HEK293T (cell line): ENCODE measurements around the gene ZDHHC15.
A peak's percentile ranks its signal among the peaks of the same experiment; 100 is the strongest.
"Not testable (repeated sequence)": the region's sequence is repeated elsewhere in the genome, so short reads cannot be mapped to it uniquely, and the experiment has no call there.

ENCODE experiments used
- CTCF ChIA-PET: fragments of 350-600 bp; formaldehyde crosslinking; extraction: SDS; loops from one replicate; lab custom pipeline; 2021; ENCODE audit warnings: antibody characterized with exemption, inconsistent platforms; lab: Yijun Ruan, JAX
- POLR2A ChIA-PET: fragments of 350-600 bp; formaldehyde crosslinking; extraction: SDS; loops from one replicate; lab custom pipeline; 2020; ENCODE audit warnings: antibody characterized with exemption, inconsistent platforms; lab: Yijun Ruan, JAX
- DNase-seq: peaks from one replicate; pipeline ENCODE4 v3.0.0; 2012; ENCODE audit warnings: mixed read lengths; ENCODE audit errors: extremely low spot score
- ARNT ChIP-seq: fragments of 450-650 bp; IDR thresholded peaks from 2 replicates; pipeline ENCODE4 v1.6.1; 2017; ENCODE audit warnings: mild to moderate bottlenecking
- BHLHE40 ChIP-seq: fragments of 450-650 bp; IDR thresholded peaks from 2 replicates; pipeline ENCODE4 v1.6.1; 2016; ENCODE audit warnings: mild to moderate bottlenecking, moderate library complexity, borderline replicate concordance
- CTBP1 ChIP-seq: fragments of 450-650 bp; IDR thresholded peaks from 2 replicates; pipeline ENCODE4 v1.6.1; 2016; ENCODE audit warnings: borderline replicate concordance
- ELF4 ChIP-seq: fragments of 450-650 bp; IDR thresholded peaks from 2 replicates; pipeline ENCODE4 v1.6.1; 2017; ENCODE audit warnings: antibody characterized with exemption
- FOXA1 ChIP-seq: fragments of 450-650 bp; IDR thresholded peaks from 2 replicates; pipeline ENCODE4 v1.6.1; 2016; ENCODE audit warnings: mild to moderate bottlenecking
- FOXK2 ChIP-seq: fragments of 450-650 bp; IDR thresholded peaks from 2 replicates; pipeline ENCODE4 v1.6.1; 2016; ENCODE audit warnings: mild to moderate bottlenecking
- FOXM1 ChIP-seq: fragments of 450-650 bp; IDR thresholded peaks from 2 replicates; pipeline ENCODE4 v1.6.1; 2017; ENCODE audit warnings: mild to moderate bottlenecking, borderline replicate concordance
- HDGF ChIP-seq: fragments of 450-650 bp; IDR thresholded peaks from 2 replicates; pipeline ENCODE4 v1.6.1; 2017; ENCODE audit warnings: antibody characterized with exemption, borderline replicate concordance
- L3MBTL2 ChIP-seq: fragments of 450-650 bp; conservative IDR thresholded peaks from 2 replicates; pipeline ENCODE4 v1.6.1; 2016; ENCODE audit warnings: mild to moderate bottlenecking
- LEF1 ChIP-seq: fragments of 450-650 bp; IDR thresholded peaks from 2 replicates; pipeline ENCODE4 v1.6.1; 2017; ENCODE audit warnings: mild to moderate bottlenecking, borderline replicate concordance
- NFRKB ChIP-seq: fragments of 450-650 bp; IDR thresholded peaks from 2 replicates; pipeline ENCODE4 v1.6.1; 2016; ENCODE audit warnings: mild to moderate bottlenecking, moderate library complexity
- PKNOX1 ChIP-seq: fragments of 450-650 bp; IDR thresholded peaks from 2 replicates; pipeline ENCODE4 v1.6.1; 2016
- SP1 ChIP-seq: fragments of 450-650 bp; IDR thresholded peaks from 2 replicates; pipeline ENCODE4 v1.6.1; 2017
- SUZ12 ChIP-seq: fragments of 450-650 bp; IDR thresholded peaks from 2 replicates; pipeline ENCODE4 v1.6.1; 2016; ENCODE audit warnings: mild to moderate bottlenecking
- TARDBP ChIP-seq: fragments of 450-650 bp; IDR thresholded peaks from 2 replicates; pipeline ENCODE4 v1.6.1; 2016
- ZNF384 ChIP-seq: fragments of 450-650 bp; IDR thresholded peaks from 2 replicates; pipeline ENCODE4 v1.6.1; 2016

ZDHHC15 gene

GRCh38 chrX:75522565-75523431 is at the start of gene ZDHHC15:
Gene ZDHHC15, minus strand, starts transcription at chrX:75523037. Its CDS starts 13 bp downstream, at chrX:75523024.
- ChIA-PET CTCF (no interaction called here), POLR2A (no interaction called here)
- DNase-seq: peak; percentile 10
- TF ChIP-seq L3MBTL2 (no peak), FOXK2 (no peak), SP1 (no peak)

- POLR2A ChIA-PET, CTCF ChIA-PET, DNase-seq: not testable (repeated sequence)
Observed at GRCh38 chrX:75560544-75560943, 37.7 kb upstream of the ZDHHC15 start.

- CTCF ChIA-PET: no interaction called here
- POLR2A ChIA-PET: no interaction called here
- TF ChIP-seq ELF4 (no peak), HDGF (no peak), L3MBTL2 (no peak), SUZ12 (no peak), LEF1 (no peak), FOXM1 (no peak), BHLHE40 (no peak), ARNT (no peak), TARDBP (no peak), SP1 (no peak), FOXK2 (no peak), PKNOX1 (no peak), FOXA1 (no peak), ZNF384 (no peak), NFRKB (no peak), CTBP1 (no peak)
- DNase-seq: no peak
Observed at GRCh38 chrX:75547783-75548182, 24.9 kb upstream of the ZDHHC15 start.

- ChIA-PET CTCF (no interaction called here), POLR2A (no interaction called here)
- DNase-seq: no peak
- no peak for TF ChIP-seq SP1
Observed at GRCh38 chrX:75546724-75547511, 24.1 kb upstream of the ZDHHC15 start.

GRCh38 chrX:75544786-75545185 is 21.9 kb upstream of the ZDHHC15 start:
- TF ChIP-seq FOXK2: no peak
- CTCF ChIA-PET: no interaction called here
- POLR2A ChIA-PET: no interaction called here
- no peak for DNase-seq

DNA sequence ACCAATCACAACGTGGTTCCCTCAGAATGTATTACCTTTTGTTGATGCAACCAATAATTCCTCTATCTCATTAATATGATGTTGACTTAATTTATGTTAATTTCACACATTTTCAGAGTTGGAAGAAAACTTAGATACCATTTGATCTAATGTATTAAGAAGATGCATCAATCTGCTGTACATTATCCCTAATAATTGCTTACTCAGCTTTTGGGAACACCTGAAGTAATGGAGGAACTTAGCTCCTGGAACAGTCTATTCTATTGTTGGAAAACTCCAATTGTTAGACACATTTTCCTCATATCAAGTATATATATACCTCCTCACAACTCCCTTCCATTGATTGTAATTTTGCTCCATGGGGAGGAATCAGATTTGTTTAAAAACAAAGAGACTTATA is 38.9 kb downstream of the ZDHHC15 start:
- TF ChIP-seq ZNF384 (no peak), FOXM1 (no peak), NFRKB (no peak), HDGF (no peak), PKNOX1 (no peak), L3MBTL2 (no peak), SUZ12 (no peak), TARDBP (no peak), ELF4 (no peak), CTBP1 (no peak), FOXA1 (no peak), SP1 (no peak), BHLHE40 (no peak), ARNT (no peak), LEF1 (no peak), FOXK2 (no peak)
- DNase-seq: no peak
- ChIA-PET CTCF (no interaction called here), POLR2A (no interaction called here)

DNA sequence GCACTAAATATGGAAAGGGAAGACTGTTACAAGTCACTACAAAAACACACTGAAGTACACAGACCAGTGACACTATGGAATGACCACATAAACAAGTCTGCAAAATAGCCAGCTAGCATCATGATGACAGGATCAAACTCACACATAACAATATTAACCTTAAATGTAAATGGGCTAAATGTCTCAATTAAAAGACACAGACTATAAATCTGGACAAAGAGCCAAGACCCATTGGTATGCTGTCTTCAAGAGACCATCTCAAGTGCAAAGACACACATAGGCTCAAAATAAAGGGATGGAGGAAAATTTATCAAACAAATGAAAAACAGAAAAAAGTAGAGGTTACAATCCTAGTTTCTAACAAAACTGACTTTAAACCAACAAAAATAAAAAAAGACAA is 61.1 kb downstream of the ZDHHC15 start:
- POLR2A ChIA-PET, DNase-seq, CTCF ChIA-PET: not testable (repeated sequence)
